ENCODE measurements around the gene PRKG1. TPM values are rescaled to one million over a fixed set of nuclear protein-coding genes. Genes with fewer than 3 reads are reported as not detected.

PRKG1 gene
- total RNA-seq, 1 donor from 2014 or later = 26.4 TPM

GRCh38 chr10:52259426-52259812 is 1185.1 kb downstream of the PRKG1 start:
- H3K27ac ChIP-seq = no peak overlapping the region
- H3K36me3 ChIP-seq = no peaks in the 10 kb centered on the region
- DNase-seq (ENCODE audit: low spot score) = no peak

GRCh38 chr10:52261362-52261761 is 1187.1 kb downstream of the PRKG1 start:
- Histone ChIP-seq H3K27me3 (no peaks in the 10 kb centered on the region), H3K36me3 (no peaks in the 10 kb centered on the region), H3K4me3 (no peak overlapping the region), H3K4me1 (peaks cover 3% of the 10 kb centered on the region), H3K4me2 (no peak overlapping the region), H3K27ac (no peak overlapping the region), H3K9ac (no peak overlapping the region), H3K9me3 (ENCODE audit: low read depth) (no peaks in the 10 kb centered on the region), H3K79me2 (ENCODE audit: low read depth) (no peaks in the 10 kb centered on the region), H4K20me1 (ENCODE audit: low read depth) (no peaks in the 10 kb centered on the region), H2AFZ (replicated peaks) (no peak overlapping the region), H3F3A (ENCODE audit: low read depth) (no peaks in the 10 kb centered on the region)
- TF ChIP-seq EZH2phosphoT487 (IDR thresholded peaks at IDR 0.05) (no peak), CTCF (IDR thresholded peaks at IDR 0.05) (no peak), EZH2 (IDR thresholded peaks at IDR 0.05) (no peak)
- Mint-ChIP-seq H3K27ac (no peak overlapping the region), H3K27me3 (ENCODE audit: insufficient read depth, low read depth) (no peaks in the 10 kb centered on the region), H3K9me3 (no peaks in the 10 kb centered on the region), H3K36me3 (no peaks in the 10 kb centered on the region), H3K4me3 (no peak overlapping the region), H3K4me1 (peaks cover 8% of the 10 kb centered on the region)
- no peak for DNase-seq (ENCODE audit: low spot score)

More at GRCh38 chr10:52259426-52259812, 1185.1 kb downstream of the PRKG1 start:
- Histone ChIP-seq H3F3A (ENCODE audit: low read depth) (no peaks in the 10 kb centered on the region), H3K9ac (no peak overlapping the region), H3K4me3 (no peak overlapping the region), H3K4me1 (peaks cover 3% of the 10 kb centered on the region), H4K20me1 (ENCODE audit: low read depth) (no peaks in the 10 kb centered on the region), H2AFZ (replicated peaks) (no peak overlapping the region), H3K27me3 (no peaks in the 10 kb centered on the region), H3K4me2 (no peak overlapping the region), H3K9me3 (ENCODE audit: low read depth) (no peaks in the 10 kb centered on the region), H3K79me2 (ENCODE audit: low read depth) (no peaks in the 10 kb centered on the region)
- H3K9me3 Mint-ChIP-seq = no peaks in the 10 kb centered on the region
- H3K4me3 Mint-ChIP-seq = no peak overlapping the region
- H3K27ac Mint-ChIP-seq = no peak overlapping the region
- no peaks in the 10 kb centered on the region for H3K27me3 Mint-ChIP-seq (ENCODE audit: insufficient read depth, low read depth)
- no peaks in the 10 kb centered on the region for H3K36me3 Mint-ChIP-seq
- H3K4me1 Mint-ChIP-seq = peaks cover 8% of the 10 kb centered on the region
- TF ChIP-seq CTCF (IDR thresholded peaks at IDR 0.05) = no peak
- TF ChIP-seq EZH2 (IDR thresholded peaks at IDR 0.05) = no peak
- no peak for TF ChIP-seq EZH2phosphoT487 (IDR thresholded peaks at IDR 0.05)

- Mint-ChIP-seq H3K4me3 (no peak overlapping the region), H3K27ac (no peak overlapping the region), H3K27me3 (ENCODE audit: insufficient read depth, low read depth) (no peaks in the 10 kb centered on the region), H3K9me3 (no peaks in the 10 kb centered on the region), H3K36me3 (no peaks in the 10 kb centered on the region), H3K4me1 (peaks cover 5% of the 10 kb centered on the region)
- Histone ChIP-seq H3K4me3 (no peak overlapping the region), H3F3A (ENCODE audit: low read depth) (no peaks in the 10 kb centered on the region), H4K20me1 (ENCODE audit: low read depth) (no peaks in the 10 kb centered on the region), H3K4me1 (no peaks in the 10 kb centered on the region), H3K9ac (no peak overlapping the region), H3K27ac (no peak overlapping the region), H3K4me2 (no peak overlapping the region), H3K27me3 (no peaks in the 10 kb centered on the region), H3K9me3 (ENCODE audit: low read depth) (no peaks in the 10 kb centered on the region), H2AFZ (replicated peaks) (no peak overlapping the region), H3K79me2 (ENCODE audit: low read depth) (no peaks in the 10 kb centered on the region), H3K36me3 (no peaks in the 10 kb centered on the region)
- TF ChIP-seq EZH2 (IDR thresholded peaks at IDR 0.05) (no peak), CTCF (IDR thresholded peaks at IDR 0.05) (no peak), EZH2phosphoT487 (IDR thresholded peaks at IDR 0.05) (no peak)
- DNase-seq (ENCODE audit: low spot score) = no peak
Measured at GRCh38 chr10:52265131-52265926, 1191.0 kb downstream of the PRKG1 start.
